ENCODE results near the gene DMBT1.

The DMBT1 gene

GRCh38 chr10:122553341-122553740 lies 7.2 kb upstream of the DMBT1 start:
- Histone ChIP-seq H3K4me3 (ENCODE audit: low read length) (no peak overlapping the region), H3K9me3 (ENCODE audit: low read length) (no peaks in the 10 kb centered on the region), H3K36me3 (ENCODE audit: insufficient read depth, low read length) (no peaks in the 10 kb centered on the region), H2AFZ (ENCODE audit: low read depth, low read length) (no peak overlapping the region), H3K4me1 (ENCODE audit: insufficient read depth, low read length) (no peaks in the 10 kb centered on the region), H3K27me3 (ENCODE audit: insufficient read depth, low read length) (peaks cover 5% of the 10 kb centered on the region)

GRCh38 chr10:122554131-122555036 lies 6.2 kb upstream of the DMBT1 start:
- Histone ChIP-seq H3K9me3 (ENCODE audit: low read length) (no peaks in the 10 kb centered on the region), H2AFZ (ENCODE audit: low read depth, low read length) (no peak overlapping the region), H3K36me3 (ENCODE audit: insufficient read depth, low read length) (no peaks in the 10 kb centered on the region), H3K27me3 (ENCODE audit: insufficient read depth, low read length) (peaks cover 4% of the 10 kb centered on the region), H3K4me3 (ENCODE audit: low read length) (no peak overlapping the region), H3K4me1 (ENCODE audit: insufficient read depth, low read length) (no peaks in the 10 kb centered on the region)

GRCh38 chr10:122555442-122555841 lies 5.1 kb upstream of the DMBT1 start:
- Histone ChIP-seq H2AFZ (ENCODE audit: low read depth, low read length) (no peak overlapping the region), H3K9me3 (ENCODE audit: low read length) (no peaks in the 10 kb centered on the region), H3K4me3 (ENCODE audit: low read length) (no peak overlapping the region), H3K36me3 (ENCODE audit: insufficient read depth, low read length) (no peaks in the 10 kb centered on the region), H3K4me1 (ENCODE audit: insufficient read depth, low read length) (no peaks in the 10 kb centered on the region), H3K27me3 (ENCODE audit: insufficient read depth, low read length) (no peaks in the 10 kb centered on the region)

- Histone ChIP-seq H3K4me3 (ENCODE audit: low read length) (no peak overlapping the region), H3K9me3 (ENCODE audit: low read length) (no peaks in the 10 kb centered on the region), H3K4me1 (ENCODE audit: insufficient read depth, low read length) (no peaks in the 10 kb centered on the region), H3K36me3 (ENCODE audit: insufficient read depth, low read length) (no peaks in the 10 kb centered on the region), H3K27me3 (ENCODE audit: insufficient read depth, low read length) (no peaks in the 10 kb centered on the region), H2AFZ (ENCODE audit: low read depth, low read length) (no peak overlapping the region)
Observed at GRCh38 chr10:122557516-122557915, 3.0 kb upstream of the DMBT1 start.

GRCh38 chr10:122558452-122558851 lies 2.1 kb upstream of the DMBT1 start:
- Histone ChIP-seq H3K4me1 (ENCODE audit: insufficient read depth, low read length) (no peaks in the 10 kb centered on the region), H3K27me3 (ENCODE audit: insufficient read depth, low read length) (no peaks in the 10 kb centered on the region), H2AFZ (ENCODE audit: low read depth, low read length) (no peak overlapping the region), H3K36me3 (ENCODE audit: insufficient read depth, low read length) (no peaks in the 10 kb centered on the region), H3K4me3 (ENCODE audit: low read length) (no peak overlapping the region), H3K9me3 (ENCODE audit: low read length) (no peaks in the 10 kb centered on the region)

- no peaks in the 10 kb centered on the region for H3K36me3 ChIP-seq (ENCODE audit: insufficient read depth, low read length)
- no peaks in the 10 kb centered on the region for H3K9me3 ChIP-seq (ENCODE audit: low read length)
- H3K4me1 ChIP-seq (ENCODE audit: insufficient read depth, low read length): no peaks in the 10 kb centered on the region
- H3K4me3 ChIP-seq (ENCODE audit: low read length): no peak overlapping the region
- H2AFZ ChIP-seq (ENCODE audit: low read depth, low read length): no peak overlapping the region
- H3K27me3 ChIP-seq (ENCODE audit: insufficient read depth, low read length): no peaks in the 10 kb centered on the region
Observed at GRCh38 chr10:122559228-122559627, 1.3 kb upstream of the DMBT1 start.

- Histone ChIP-seq H3K9me3 (ENCODE audit: low read length) (no peaks in the 10 kb centered on the region), H3K4me1 (ENCODE audit: insufficient read depth, low read length) (peaks cover 2% of the 10 kb centered on the region), H3K36me3 (ENCODE audit: insufficient read depth, low read length) (no peaks in the 10 kb centered on the region), H2AFZ (ENCODE audit: low read depth, low read length) (no peak overlapping the region), H3K4me3 (ENCODE audit: low read length) (no peak overlapping the region), H3K27me3 (ENCODE audit: insufficient read depth, low read length) (no peaks in the 10 kb centered on the region)
Observed at GRCh38 chr10:122561212-122561611, 658 bp downstream of the DMBT1 start.

GRCh38 chr10:122561792-122562191 lies 1.2 kb downstream of the DMBT1 start:
- no peaks in the 10 kb centered on the region for H3K36me3 ChIP-seq (ENCODE audit: insufficient read depth, low read length)
- H3K9me3 ChIP-seq (ENCODE audit: low read length): no peaks in the 10 kb centered on the region
- peaks cover 2% of the 10 kb centered on the region for H3K4me1 ChIP-seq (ENCODE audit: insufficient read depth, low read length)
- no peaks in the 10 kb centered on the region for H3K27me3 ChIP-seq (ENCODE audit: insufficient read depth, low read length)
- H2AFZ ChIP-seq (ENCODE audit: low read depth, low read length): no peak overlapping the region
- H3K4me3 ChIP-seq (ENCODE audit: low read length): no peak overlapping the region

- Histone ChIP-seq H3K4me1 (ENCODE audit: insufficient read depth, low read length) (peaks cover 2% of the 10 kb centered on the region), H3K36me3 (ENCODE audit: insufficient read depth, low read length) (no peaks in the 10 kb centered on the region), H2AFZ (ENCODE audit: low read depth, low read length) (no peak overlapping the region), H3K9me3 (ENCODE audit: low read length) (no peaks in the 10 kb centered on the region), H3K4me3 (ENCODE audit: low read length) (no peak overlapping the region), H3K27me3 (ENCODE audit: insufficient read depth, low read length) (no peaks in the 10 kb centered on the region)
Observed at GRCh38 chr10:122564980-122565379, 4.4 kb downstream of the DMBT1 start.

GRCh38 chr10:122565766-122566206 lies 5.2 kb downstream of the DMBT1 start:
- Histone ChIP-seq H2AFZ (ENCODE audit: low read depth, low read length) (no peak overlapping the region), H3K4me3 (ENCODE audit: low read length) (no peak overlapping the region), H3K9me3 (ENCODE audit: low read length) (no peaks in the 10 kb centered on the region), H3K4me1 (ENCODE audit: insufficient read depth, low read length) (peaks cover 2% of the 10 kb centered on the region), H3K27me3 (ENCODE audit: insufficient read depth, low read length) (no peaks in the 10 kb centered on the region), H3K36me3 (ENCODE audit: insufficient read depth, low read length) (no peaks in the 10 kb centered on the region)

GRCh38 chr10:122566632-122567031 lies 6.1 kb downstream of the DMBT1 start:
- Histone ChIP-seq H2AFZ (ENCODE audit: low read depth, low read length) (no peak overlapping the region), H3K4me1 (ENCODE audit: insufficient read depth, low read length) (peaks cover 2% of the 10 kb centered on the region), H3K9me3 (ENCODE audit: low read length) (no peaks in the 10 kb centered on the region), H3K4me3 (ENCODE audit: low read length) (no peak overlapping the region), H3K36me3 (ENCODE audit: insufficient read depth, low read length) (no peaks in the 10 kb centered on the region), H3K27me3 (ENCODE audit: insufficient read depth, low read length) (no peaks in the 10 kb centered on the region)

GRCh38 chr10:122567056-122567660 lies 6.6 kb downstream of the DMBT1 start:
- H2AFZ ChIP-seq (ENCODE audit: low read depth, low read length): no peak overlapping the region
- peaks cover 2% of the 10 kb centered on the region for H3K4me1 ChIP-seq (ENCODE audit: insufficient read depth, low read length)
- no peaks in the 10 kb centered on the region for H3K27me3 ChIP-seq (ENCODE audit: insufficient read depth, low read length)
- no peaks in the 10 kb centered on the region for H3K36me3 ChIP-seq (ENCODE audit: insufficient read depth, low read length)
- H3K9me3 ChIP-seq (ENCODE audit: low read length): no peaks in the 10 kb centered on the region
- no peak overlapping the region for H3K4me3 ChIP-seq (ENCODE audit: low read length)

- Histone ChIP-seq H3K9me3 (ENCODE audit: low read length) (no peaks in the 10 kb centered on the region), H3K36me3 (ENCODE audit: insufficient read depth, low read length) (no peaks in the 10 kb centered on the region), H3K27me3 (ENCODE audit: insufficient read depth, low read length) (no peaks in the 10 kb centered on the region), H3K4me1 (ENCODE audit: insufficient read depth, low read length) (peaks cover 2% of the 10 kb centered on the region), H2AFZ (ENCODE audit: low read depth, low read length) (no peak overlapping the region), H3K4me3 (ENCODE audit: low read length) (no peak overlapping the region)
Observed at GRCh38 chr10:122568551-122568950, 8.0 kb downstream of the DMBT1 start.
